PC-9 (cell line): ENCODE results near the gene HCFC2.

Experiments used
- EZH2 ChIP-seq: fragments of 200-600 bp; sonication (generic); IDR thresholded peaks from 2 replicates; pipeline ENCODE4 v1.8.0; 2017; ENCODE audit warnings: antibody characterized with exemption, low read depth
- TF ChIP-seq, protein P1 (sequence below): fragments of 200-600 bp; sonication (generic); conservative IDR thresholded peaks from 2 replicates; pipeline ENCODE4 v1.6.1; 2017; ENCODE audit warnings: mixed run types, antibody characterized with exemption, mild to moderate bottlenecking, moderate library complexity

DNA sequence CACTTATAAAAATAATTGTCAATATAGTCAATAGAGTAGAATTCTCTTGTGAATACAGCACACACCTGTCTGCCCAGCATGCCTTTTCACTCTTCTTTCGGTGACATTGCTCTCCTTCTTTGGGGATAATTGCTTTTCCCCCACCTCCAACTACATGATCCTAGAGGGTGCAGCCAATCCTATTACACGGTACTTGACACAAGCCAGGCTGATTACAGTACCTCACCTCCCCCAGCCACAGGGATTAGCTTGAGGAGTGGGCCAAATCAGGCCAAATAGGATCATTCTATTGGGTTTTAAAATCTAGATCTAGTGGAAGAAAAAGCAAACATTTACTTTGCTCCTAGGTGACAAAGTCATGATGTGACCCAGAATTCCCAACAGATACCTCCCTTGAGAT is 90.5 kb downstream of the HCFC2 start:
- TF ChIP-seq, protein P1, sequence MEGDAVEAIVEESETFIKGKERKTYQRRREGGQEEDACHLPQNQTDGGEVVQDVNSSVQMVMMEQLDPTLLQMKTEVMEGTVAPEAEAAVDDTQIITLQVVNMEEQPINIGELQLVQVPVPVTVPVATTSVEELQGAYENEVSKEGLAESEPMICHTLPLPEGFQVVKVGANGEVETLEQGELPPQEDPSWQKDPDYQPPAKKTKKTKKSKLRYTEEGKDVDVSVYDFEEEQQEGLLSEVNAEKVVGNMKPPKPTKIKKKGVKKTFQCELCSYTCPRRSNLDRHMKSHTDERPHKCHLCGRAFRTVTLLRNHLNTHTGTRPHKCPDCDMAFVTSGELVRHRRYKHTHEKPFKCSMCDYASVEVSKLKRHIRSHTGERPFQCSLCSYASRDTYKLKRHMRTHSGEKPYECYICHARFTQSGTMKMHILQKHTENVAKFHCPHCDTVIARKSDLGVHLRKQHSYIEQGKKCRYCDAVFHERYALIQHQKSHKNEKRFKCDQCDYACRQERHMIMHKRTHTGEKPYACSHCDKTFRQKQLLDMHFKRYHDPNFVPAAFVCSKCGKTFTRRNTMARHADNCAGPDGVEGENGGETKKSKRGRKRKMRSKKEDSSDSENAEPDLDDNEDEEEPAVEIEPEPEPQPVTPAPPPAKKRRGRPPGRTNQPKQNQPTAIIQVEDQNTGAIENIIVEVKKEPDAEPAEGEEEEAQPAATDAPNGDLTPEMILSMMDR = no peak
- TF ChIP-seq EZH2 = no peak
